B cell (primary cell): ENCODE data around the gene CDKL4. TPM values are rescaled to one million over a fixed set of nuclear protein-coding genes. Genes with fewer than 3 reads are reported as not detected.

Source experiments
- ATAC-seq: fragments of 200-7000 bp; cut with Tn5 transposase; one replicate; pipeline ENCODE4 v1.10.0; 2021; ENCODE audit warnings: low read depth, mild to moderate bottlenecking, moderate number of reproducible peaks, moderate library complexity
- CTCF ChIA-PET: fragments of 350-600 bp; sonication (Branson Sonifier 250); formaldehyde crosslinking; loops from one replicate; lab custom pipeline; 2021; ENCODE audit warnings: antibody characterized with exemption, inconsistent platforms; lab: Charles Lee
- POLR2A ChIA-PET: fragments of 350-600 bp; sonication (Branson Sonifier 250); formaldehyde crosslinking; loops from one replicate; lab custom pipeline; 2021; ENCODE audit warnings: antibody characterized with exemption; lab: Charles Lee
- DNase-seq: peaks from one replicate; pipeline ENCODE4 v3.0.0; 2013
- H2AFZ ChIP-seq: 2 replicates; pipeline ENCODE4 v1.6.1; 2012; ENCODE audit warnings: mild to moderate bottlenecking, low read depth, low read length; ENCODE audit not compliant: insufficient read depth, poor library complexity, severe bottlenecking
- H3K27ac ChIP-seq, 2 donors: 1 replicate in 1 of 2; 2 replicates in 1 of 2; pipeline ENCODE4 v1.5.1; 2012 to 2013; ENCODE audit warnings: low read length in 2 of 2, mild to moderate bottlenecking in 2 of 2, moderate library complexity in 1 of 2
- H3K27me3 ChIP-seq, 4 experiments: fragments of 200-600 bp in 1 of 4; sonication (generic) in 1 of 4; replicated peaks in 1 of 4; 1 replicate in 2 of 4; 2 replicates in 2 of 4; pipeline versions ENCODE4 v1.6.1 to v1.7.0; 2013 to 2016; ENCODE audit warnings: low read length in 3 of 4, mild to moderate bottlenecking in 2 of 4, mixed read lengths in 1 of 4, moderate library complexity in 1 of 4; ENCODE audit not compliant: insufficient read depth in 4 of 4, control insufficient read depth in 3 of 4; ENCODE audit errors: control extremely low read depth in 1 of 4
- H3K36me3 ChIP-seq, 2 experiments: replicated peaks in 1 of 2; 1 replicate in 1 of 2; 2 replicates in 1 of 2; pipeline versions ENCODE4 v1.6.1 to v1.7.1; 2013; ENCODE audit warnings: low read length in 1 of 2; ENCODE audit not compliant: insufficient read depth in 2 of 2, control insufficient read depth in 1 of 2; ENCODE audit errors: control extremely low read depth in 1 of 2, extremely low read depth in 1 of 2
- H3K4me1 ChIP-seq, 2 donors: fragments of 200-600 bp in 1 of 2; sonication (generic) in 1 of 2; 1 replicate in 1 of 2; 2 replicates in 1 of 2; pipeline versions ENCODE4 v1.5.1 to v1.6.1; 2013 to 2017; ENCODE audit warnings: low read length in 2 of 2; ENCODE audit not compliant: control insufficient read depth in 2 of 2, insufficient read depth in 2 of 2
- H3K4me2 ChIP-seq: replicated peaks from 2 replicates; pipeline ENCODE3; 2012; ENCODE audit warnings: mild to moderate bottlenecking, low read depth, low read length; ENCODE audit not compliant: poor library complexity, severe bottlenecking
- H3K4me3 ChIP-seq, 5 experiments: fragments of 200-600 bp in 1 of 5; sonication (generic) in 1 of 5; 1 replicate in 3 of 5; 2 replicates in 2 of 5; pipeline versions ENCODE4 v1.5.1 to v1.7.0; 2011 to 2016; ENCODE audit warnings: low read length in 4 of 5, mild to moderate bottlenecking in 4 of 5, low read depth in 2 of 5, control low read depth in 1 of 5, moderate library complexity in 1 of 5; ENCODE audit not compliant: insufficient read depth in 1 of 5; ENCODE audit errors: control extremely low read depth in 1 of 5, extremely low read depth in 1 of 5
- H3K79me2 ChIP-seq: fragments of 200-600 bp; sonication (generic); one replicate; pipeline ENCODE4 v1.6.0; 2016; ENCODE audit warnings: low read length; ENCODE audit not compliant: control insufficient read depth, insufficient read depth
- H3K9ac ChIP-seq: fragments of 200-600 bp; sonication (generic); 2 replicates; pipeline ENCODE4 v1.6.1; 2017; ENCODE audit warnings: mild to moderate bottlenecking, low read length, moderate library complexity
- H3K9me3 ChIP-seq, 3 donors: one replicate each; pipeline versions ENCODE4 v1.6.1 to v1.7.1; 2013; ENCODE audit warnings: low read length in 2 of 3; ENCODE audit not compliant: control insufficient read depth in 2 of 3, insufficient read depth in 1 of 3; ENCODE audit errors: control extremely low read depth in 1 of 3
- H4K20me1 ChIP-seq: 2 replicates; pipeline ENCODE4 v1.6.0; 2012; ENCODE audit warnings: mild to moderate bottlenecking, low read length; ENCODE audit not compliant: insufficient read depth, control insufficient read depth, poor library complexity, severe bottlenecking
- H3K27ac Mint-ChIP-seq: one replicate; pipeline ENCODE4 v1.8.0; 2021; ENCODE audit warnings: mixed read lengths
- H3K27me3 Mint-ChIP-seq: one replicate; pipeline ENCODE4 v1.8.0; 2021; ENCODE audit warnings: mixed read lengths
- H3K4me1 Mint-ChIP-seq: one replicate; pipeline ENCODE4 v1.8.0; 2021; ENCODE audit warnings: mixed read lengths
- H3K4me3 Mint-ChIP-seq: one replicate; pipeline ENCODE4 v1.8.0; 2021; ENCODE audit warnings: mixed read lengths
- H3K9me3 Mint-ChIP-seq: one replicate; pipeline ENCODE4 v1.8.0; 2022; ENCODE audit warnings: mixed read lengths; ENCODE audit not compliant: insufficient read depth
- EZH2 ChIP-seq: IDR thresholded peaks from 2 replicates; pipeline ENCODE4 v1.6.1; 2012; ENCODE audit warnings: borderline replicate concordance, low read depth, mild to moderate bottlenecking, moderate library complexity, low read length; ENCODE audit not compliant: insufficient read depth, poor library complexity, severe bottlenecking
- WGBS: methylation state at CpG from one replicate; pipeline ENCODE4 v1.1.5; 2013; ENCODE audit warnings: missing lambda C conversion rate; ENCODE audit not compliant: insufficient coverage; 5-methylcytosine and 5-hydroxymethylcytosine counted together
- intact Hi-C: fragments of 100-400 bp; cut with micrococcal nuclease; formaldehyde crosslinking; loops from one replicate; pipeline ENCODE4 v1.10.0; 2022
- polyA plus RNA-seq: library from polyadenylated mRNA; depleted of rRNA; stranded (reverse); fragments of >200 nt; gene quantifications from 2 replicates; pipeline ENCODE4 v1.2.3, GENCODE V29; 2012
- total RNA-seq, 2 donors: library from RNA; stranded (reverse); fragments of 120-200 nt in 1 of 2; gene quantifications; 1 replicate in 1 of 2; 2 replicates in 1 of 2; pipeline versions ENCODE4 v1.2.3 to v1.2.4, GENCODE V29; 2013 to 2022
- TF ChIP-seq, protein P1 (sequence below): fragments of 200-600 bp; IDR thresholded peaks from one replicate; pipeline ENCODE4 v1.8.0; 2022; ENCODE audit warnings: antibody characterized with exemption, mild to moderate bottlenecking

The CDKL4 gene
- total and polyA plus RNA-seq, 2 donors (not counting 1 experiment from before 2014, with no cell fraction given): not detected

DNA sequence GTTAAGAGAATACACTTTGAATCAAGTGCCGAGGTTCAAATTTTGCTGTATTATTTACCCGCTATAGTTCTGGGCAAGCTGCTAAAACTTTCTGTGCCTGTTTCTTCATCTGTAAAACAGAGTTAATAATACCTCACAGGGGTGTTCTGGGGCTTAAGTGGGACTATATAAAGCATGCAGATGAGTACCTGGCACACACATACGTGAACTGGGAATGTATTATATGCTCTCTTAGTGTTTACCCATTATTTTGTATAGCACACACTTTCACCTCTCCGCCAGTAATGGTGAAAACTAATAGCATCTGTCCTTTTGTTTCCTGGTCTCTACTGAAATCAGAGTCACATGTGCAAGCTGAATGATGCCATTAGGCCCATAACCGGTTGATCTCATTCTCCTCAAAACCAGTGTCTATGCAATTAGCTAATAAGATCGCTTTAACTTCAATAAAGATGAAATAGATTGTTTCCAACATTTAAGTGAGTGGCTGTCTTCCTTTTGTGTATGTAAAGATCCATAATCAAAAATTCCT, 3.8 kb upstream of the CDKL4 start:
- Mint-ChIP-seq H3K27me3 (no peaks in the 10 kb centered on the region), H3K9me3 (no peaks in the 10 kb centered on the region), H3K4me3 (no peak overlapping the region), H3K4me1 (peaks cover 20% of the 10 kb centered on the region), H3K27ac (no peak overlapping the region)
- Histone ChIP-seq H3K27ac (no peak overlapping the region), H3K9me3 (peaks cover 0 to 10% (median 2%) of the 10 kb centered on the region in 3 donors), H3K4me2 (no peak overlapping the region), H3K9ac (no peak overlapping the region), H3K27me3 (no peaks in the 10 kb centered on the region), H2AFZ (no peak overlapping the region), H3K36me3 (peaks cover 0 to 2% of the 10 kb centered on the region in 2 experiments), H3K79me2 (no peaks in the 10 kb centered on the region), H3K4me1 (peaks cover 0 to 10% of the 10 kb centered on the region in 2 donors), H3K4me3 (no peak overlapping the region), H4K20me1 (no peaks in the 10 kb centered on the region)
- CTCF ChIA-PET: interaction anchor here (1.3 kb wide), 1 partner anchor 18 kb away, joined by 4 read pairs; no protein-coding TSS in a partner anchor
- intact Hi-C loops: no loop called here
- TF ChIP-seq, protein P1, sequence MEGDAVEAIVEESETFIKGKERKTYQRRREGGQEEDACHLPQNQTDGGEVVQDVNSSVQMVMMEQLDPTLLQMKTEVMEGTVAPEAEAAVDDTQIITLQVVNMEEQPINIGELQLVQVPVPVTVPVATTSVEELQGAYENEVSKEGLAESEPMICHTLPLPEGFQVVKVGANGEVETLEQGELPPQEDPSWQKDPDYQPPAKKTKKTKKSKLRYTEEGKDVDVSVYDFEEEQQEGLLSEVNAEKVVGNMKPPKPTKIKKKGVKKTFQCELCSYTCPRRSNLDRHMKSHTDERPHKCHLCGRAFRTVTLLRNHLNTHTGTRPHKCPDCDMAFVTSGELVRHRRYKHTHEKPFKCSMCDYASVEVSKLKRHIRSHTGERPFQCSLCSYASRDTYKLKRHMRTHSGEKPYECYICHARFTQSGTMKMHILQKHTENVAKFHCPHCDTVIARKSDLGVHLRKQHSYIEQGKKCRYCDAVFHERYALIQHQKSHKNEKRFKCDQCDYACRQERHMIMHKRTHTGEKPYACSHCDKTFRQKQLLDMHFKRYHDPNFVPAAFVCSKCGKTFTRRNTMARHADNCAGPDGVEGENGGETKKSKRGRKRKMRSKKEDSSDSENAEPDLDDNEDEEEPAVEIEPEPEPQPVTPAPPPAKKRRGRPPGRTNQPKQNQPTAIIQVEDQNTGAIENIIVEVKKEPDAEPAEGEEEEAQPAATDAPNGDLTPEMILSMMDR: no peak
- TF ChIP-seq EZH2: no peak
- POLR2A ChIA-PET: no interaction called here
- 80% methylated on average over 1 of the region's 6 CpGs for WGBS
- ATAC-seq (no peak), DNase-seq (no peak)

DNA sequence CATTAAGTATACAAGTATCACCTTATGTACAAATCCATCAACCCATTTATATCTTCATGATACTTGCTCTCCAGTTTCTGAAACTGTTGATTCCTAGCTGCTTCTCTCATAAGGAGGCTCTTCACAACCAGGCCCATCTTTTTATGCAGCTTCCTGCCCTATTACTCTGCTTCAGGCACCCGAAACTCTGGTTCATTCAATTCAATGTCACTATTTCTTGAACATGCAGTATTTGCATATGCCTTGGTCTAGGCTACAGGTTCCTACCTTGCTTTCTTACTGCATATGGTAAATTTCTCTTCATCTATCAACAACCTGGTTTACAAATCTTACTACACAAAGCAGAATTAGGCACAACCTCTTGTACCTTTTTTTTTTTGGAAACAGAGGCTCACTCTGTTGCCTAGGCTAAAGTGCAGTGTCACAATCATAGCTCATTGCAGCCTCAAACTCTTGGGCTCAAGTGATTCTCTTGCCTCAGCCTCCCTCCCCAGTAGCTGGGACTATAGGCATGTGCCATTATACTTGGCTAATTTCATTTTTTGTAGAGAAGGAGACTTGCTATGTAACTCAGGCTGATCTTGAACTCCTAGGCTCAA, 2.7 kb upstream of the CDKL4 start:
- POLR2A ChIA-PET: interaction anchor here (0.7 kb wide), 1 partner anchor 1261 kb away, joined by 4 read pairs; no protein-coding TSS in a partner anchor
- Histone ChIP-seq H3K27ac (no peak overlapping the region), H4K20me1 (no peaks in the 10 kb centered on the region), H2AFZ (no peak overlapping the region), H3K4me1 (peaks cover 0 to 10% of the 10 kb centered on the region in 2 donors), H3K79me2 (no peaks in the 10 kb centered on the region), H3K36me3 (peaks cover 0 to 2% of the 10 kb centered on the region in 2 experiments), H3K9me3 (peaks cover 0 to 10% (median 2%) of the 10 kb centered on the region in 3 donors), H3K4me3 (no peak overlapping the region), H3K27me3 (no peaks in the 10 kb centered on the region), H3K4me2 (no peak overlapping the region), H3K9ac (no peak overlapping the region)
- no peak for DNase-seq
- ATAC-seq: no peak
- H3K9me3 Mint-ChIP-seq: no peaks in the 10 kb centered on the region
- peak overlapping the region; percentile 5 for H3K4me3 Mint-ChIP-seq
- peaks cover 22% of the 10 kb centered on the region for H3K4me1 Mint-ChIP-seq
- intact Hi-C loops: no loop called here
- no peak for TF ChIP-seq EZH2
- TF ChIP-seq, protein P1: no peak
- CTCF ChIA-PET: no interaction called here
- H3K27ac Mint-ChIP-seq: no peak overlapping the region
- H3K27me3 Mint-ChIP-seq: no peaks in the 10 kb centered on the region
- 88% methylated on average over 1 of the region's 1 CpG for WGBS
